Immature natural killer cell (primary cell): ENCODE measurements around the gene LIN7A. TPM values are rescaled to one million over a fixed set of nuclear protein-coding genes. Genes with fewer than 3 reads are reported as not detected.

ENCODE experiments used
- DNase-seq, 3 donors: peaks; one replicate each; pipeline ENCODE4 v3.0.0; 2022; ENCODE audit warnings: mixed read lengths in 1 of 3
- H3K27ac Mint-ChIP-seq, 6 donors: one replicate each; pipeline ENCODE4 v1.8.0; 2020; ENCODE audit warnings: mixed read lengths in 6 of 6, mild to moderate bottlenecking in 5 of 6, inconsistent platforms in 4 of 6, moderate library complexity in 3 of 6
- H3K27me3 Mint-ChIP-seq, 3 donors: one replicate each; pipeline ENCODE4 v1.8.0; 2020 to 2021; ENCODE audit warnings: low read depth in 3 of 3, mild to moderate bottlenecking in 3 of 3, mixed read lengths in 3 of 3, moderate library complexity in 3 of 3, inconsistent platforms in 1 of 3
- H3K36me3 Mint-ChIP-seq, 3 donors: one replicate each; pipeline ENCODE4 v1.8.0; 2020; ENCODE audit warnings: mixed read lengths in 3 of 3, inconsistent platforms in 2 of 3, mild to moderate bottlenecking in 2 of 3
- H3K4me1 Mint-ChIP-seq, 2 donors: one replicate each; pipeline ENCODE4 v1.8.0; 2020; ENCODE audit warnings: inconsistent platforms in 2 of 2, mild to moderate bottlenecking in 2 of 2, mixed read lengths in 2 of 2, moderate library complexity in 1 of 2
- H3K4me3 Mint-ChIP-seq, 5 donors: one replicate each; pipeline ENCODE4 v1.8.0; 2020; ENCODE audit warnings: mild to moderate bottlenecking in 5 of 5, mixed read lengths in 5 of 5, inconsistent platforms in 3 of 5, moderate library complexity in 3 of 5
- H3K9me3 Mint-ChIP-seq, 6 donors: one replicate each; pipeline ENCODE4 v1.8.0; 2020; ENCODE audit warnings: mild to moderate bottlenecking in 6 of 6, mixed read lengths in 6 of 6, inconsistent platforms in 4 of 6, moderate library complexity in 3 of 6
- polyA plus RNA-seq, 3 donors: library from polyadenylated mRNA; unstranded; fragments of 300-500 nt; fragmentation: Illumina TruSeq; gene quantifications; one replicate each; pipeline ENCODE4 v1.2.3, GENCODE V29; 2021

The LIN7A gene
- polyA plus RNA-seq, 3 donors from 2014 or later: 0.35 TPM; not detected in 2

- Mint-ChIP-seq H3K27me3 (peaks cover 0 to 2% (median 0%) of the 10 kb centered on the region in 3 donors), H3K4me1 (no peaks in the 10 kb centered on the region), H3K36me3 (no peaks in the 10 kb centered on the region), H3K27ac (no peak overlapping the region), H3K4me3 (no peak overlapping the region), H3K9me3 (peaks cover 0 to 8% (median 4%) of the 10 kb centered on the region in 6 donors)
- no peak for DNase-seq
Observed at GRCh38 chr12:80837342-80837978, 100.3 kb downstream of the LIN7A start.

GRCh38 chr12:80834724-80835123 lies 103.0 kb downstream of the LIN7A start:
- Mint-ChIP-seq H3K4me3 (no peak overlapping the region), H3K36me3 (no peaks in the 10 kb centered on the region), H3K9me3 (peaks cover 0 to 12% (median 5%) of the 10 kb centered on the region in 6 donors)

DNA sequence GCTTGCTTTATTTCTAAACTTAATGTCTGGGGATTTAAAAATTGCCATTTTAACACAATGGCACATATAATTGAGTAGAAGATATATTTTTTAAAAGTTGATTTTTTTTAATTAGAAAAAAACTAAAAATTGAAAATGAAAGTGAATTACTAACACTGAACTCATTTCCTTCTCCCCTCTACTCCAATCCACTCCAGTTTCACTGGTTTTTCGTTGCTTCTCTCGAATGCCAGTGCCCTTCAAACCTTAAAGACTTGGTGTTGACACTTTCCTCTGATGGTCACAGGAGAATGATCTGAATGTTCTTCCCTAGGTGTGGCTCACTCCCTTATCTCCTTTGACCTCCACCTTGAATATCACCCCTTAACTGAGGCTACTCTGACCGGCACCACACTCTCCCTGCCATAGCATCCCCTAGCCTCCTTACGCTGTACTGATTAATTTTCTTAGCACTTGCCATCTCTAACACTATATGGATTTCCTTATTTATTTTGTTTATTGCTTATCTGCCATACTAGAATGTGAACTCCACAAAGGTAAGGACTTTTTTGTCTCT lies 107.1 kb downstream of the LIN7A start:
- H3K27me3 Mint-ChIP-seq: peaks cover 0 to 2% (median 0%) of the 10 kb centered on the region in 3 donors
- H3K36me3 Mint-ChIP-seq: no peaks in the 10 kb centered on the region
- no peak overlapping the region for H3K4me3 Mint-ChIP-seq
- H3K9me3 Mint-ChIP-seq: peaks cover 0 to 14% (median 5%) of the 10 kb centered on the region in 6 donors
- no peak overlapping the region for H3K27ac Mint-ChIP-seq
- H3K4me1 Mint-ChIP-seq: no peaks in the 10 kb centered on the region
- DNase-seq: no peak

More at GRCh38 chr12:80834724-80835123, 103.0 kb downstream of the LIN7A start:
- Mint-ChIP-seq H3K27me3 (peaks cover 0 to 2% (median 0%) of the 10 kb centered on the region in 3 donors), H3K27ac (no peak overlapping the region), H3K4me1 (no peaks in the 10 kb centered on the region)
- no peak for DNase-seq

- DNase-seq: no peak
- Mint-ChIP-seq H3K4me3 (no peak overlapping the region), H3K27ac (no peak overlapping the region), H3K4me1 (no peaks in the 10 kb centered on the region), H3K9me3 (peaks cover 0 to 14% (median 5%) of the 10 kb centered on the region in 6 donors), H3K27me3 (peaks cover 0 to 2% (median 0%) of the 10 kb centered on the region in 3 donors), H3K36me3 (no peaks in the 10 kb centered on the region)
Observed at GRCh38 chr12:80829767-80830166, 108.0 kb downstream of the LIN7A start.

DNA sequence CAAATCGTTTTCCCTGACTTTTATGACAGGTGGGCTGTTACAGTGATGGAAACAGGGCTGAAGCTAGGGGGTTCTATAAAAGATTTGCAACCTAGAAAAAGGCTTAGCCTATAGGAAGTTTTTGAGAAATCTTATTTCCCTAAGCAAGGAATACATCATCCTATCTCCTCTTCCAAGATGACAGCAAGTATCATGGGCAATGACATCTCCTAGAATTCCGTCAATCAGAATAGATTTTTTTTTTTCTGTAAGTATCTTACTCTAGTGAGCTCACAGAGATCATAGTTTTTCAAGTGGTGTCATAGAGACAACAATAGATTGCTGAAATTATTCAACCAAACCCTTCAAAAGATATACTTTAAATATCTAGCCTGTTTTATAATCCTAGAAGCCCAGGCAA lies 112.2 kb downstream of the LIN7A start:
- no peak overlapping the region for H3K27ac Mint-ChIP-seq
- H3K27me3 Mint-ChIP-seq: no peaks in the 10 kb centered on the region
- H3K9me3 Mint-ChIP-seq: peaks cover 0 to 9% (median 3%) of the 10 kb centered on the region in 6 donors
- no peak overlapping the region for H3K4me3 Mint-ChIP-seq
- no peaks in the 10 kb centered on the region for H3K36me3 Mint-ChIP-seq
- H3K4me1 Mint-ChIP-seq: no peaks in the 10 kb centered on the region
- DNase-seq: no peak

DNA sequence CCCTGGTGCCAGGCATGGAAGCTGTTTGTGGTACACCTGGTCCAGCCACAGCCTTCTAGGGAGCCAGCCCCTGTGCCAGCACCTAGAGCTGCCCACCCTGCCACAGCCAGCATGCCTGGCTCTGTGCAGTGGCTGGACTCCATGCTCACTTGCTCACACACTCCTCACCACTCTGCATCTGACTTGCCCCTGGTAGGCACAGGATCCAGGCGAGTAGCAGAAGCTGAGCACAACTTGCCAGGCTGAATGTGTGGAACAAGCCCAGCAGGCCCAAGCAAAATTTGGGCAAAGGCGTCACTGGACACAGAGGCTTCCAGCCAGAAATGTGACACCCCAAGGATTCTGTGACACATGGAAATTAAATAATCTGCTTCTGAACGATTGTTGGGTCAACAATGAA lies 114.3 kb downstream of the LIN7A start:
- Mint-ChIP-seq H3K27ac (no peak overlapping the region), H3K4me1 (no peaks in the 10 kb centered on the region), H3K9me3 (peaks cover 0 to 8% (median 4%) of the 10 kb centered on the region in 6 donors), H3K4me3 (no peak overlapping the region), H3K36me3 (no peaks in the 10 kb centered on the region), H3K27me3 (no peaks in the 10 kb centered on the region)
- no peak for DNase-seq

GRCh38 chr12:80821513-80822000 lies 116.2 kb downstream of the LIN7A start:
- no peaks in the 10 kb centered on the region for H3K4me1 Mint-ChIP-seq
- no peak for DNase-seq
- H3K27ac Mint-ChIP-seq: no peak overlapping the region
- H3K36me3 Mint-ChIP-seq: no peaks in the 10 kb centered on the region
- no peak overlapping the region for H3K4me3 Mint-ChIP-seq
- H3K27me3 Mint-ChIP-seq: no peaks in the 10 kb centered on the region
- peaks cover 0 to 8% (median 4%) of the 10 kb centered on the region in 6 donors for H3K9me3 Mint-ChIP-seq

DNA sequence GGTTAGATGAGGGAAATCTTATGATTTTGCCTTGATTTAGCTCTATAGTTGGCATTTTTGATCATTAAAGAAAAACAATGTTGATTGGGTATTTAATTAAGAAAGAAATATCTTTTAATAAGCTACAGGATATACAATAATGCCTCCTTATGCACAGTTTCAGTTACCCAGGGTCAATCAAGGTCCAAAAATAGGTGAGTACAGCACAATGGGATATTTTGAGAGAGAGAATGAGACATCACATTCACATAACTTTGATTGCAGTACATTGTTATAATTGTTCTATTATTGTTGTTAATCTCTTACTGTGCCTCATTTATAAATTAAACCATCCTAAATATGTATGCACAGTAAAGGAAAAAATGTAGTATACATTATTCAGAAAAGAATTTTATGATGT lies 118.9 kb downstream of the LIN7A start:
- no peak overlapping the region for H3K27ac Mint-ChIP-seq
- no peak overlapping the region for H3K4me3 Mint-ChIP-seq
- H3K36me3 Mint-ChIP-seq: no peaks in the 10 kb centered on the region
- H3K4me1 Mint-ChIP-seq: no peaks in the 10 kb centered on the region
- no peaks in the 10 kb centered on the region for H3K27me3 Mint-ChIP-seq
- peaks cover 0 to 8% (median 4%) of the 10 kb centered on the region in 6 donors for H3K9me3 Mint-ChIP-seq
- no peak for DNase-seq

DNA sequence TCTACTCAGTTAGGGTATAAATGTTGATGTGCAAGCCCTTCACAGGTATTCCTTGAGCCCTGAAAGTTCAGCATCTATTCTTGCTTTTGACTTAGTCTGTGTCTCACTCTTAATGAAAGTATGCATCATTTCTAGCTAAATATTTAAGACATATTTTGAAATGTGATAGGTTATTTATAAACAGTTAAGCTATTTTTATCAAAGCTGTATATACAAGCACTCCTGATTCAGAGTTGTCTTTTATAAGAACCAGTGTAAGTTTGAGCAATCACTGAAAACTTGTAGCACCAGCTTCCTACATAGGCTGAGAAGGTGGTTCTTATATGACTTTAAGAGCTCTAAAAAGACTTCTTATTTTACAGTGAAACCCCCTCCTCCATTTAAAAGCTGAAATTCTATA lies 122.4 kb downstream of the LIN7A start:
- H3K4me1 Mint-ChIP-seq: no peaks in the 10 kb centered on the region
- no peak overlapping the region for H3K27ac Mint-ChIP-seq
- H3K36me3 Mint-ChIP-seq: no peaks in the 10 kb centered on the region
- no peaks in the 10 kb centered on the region for H3K27me3 Mint-ChIP-seq
- H3K4me3 Mint-ChIP-seq: no peak overlapping the region
- H3K9me3 Mint-ChIP-seq: peaks cover 0 to 9% (median 2%) of the 10 kb centered on the region in 6 donors
- no peak for DNase-seq

DNA sequence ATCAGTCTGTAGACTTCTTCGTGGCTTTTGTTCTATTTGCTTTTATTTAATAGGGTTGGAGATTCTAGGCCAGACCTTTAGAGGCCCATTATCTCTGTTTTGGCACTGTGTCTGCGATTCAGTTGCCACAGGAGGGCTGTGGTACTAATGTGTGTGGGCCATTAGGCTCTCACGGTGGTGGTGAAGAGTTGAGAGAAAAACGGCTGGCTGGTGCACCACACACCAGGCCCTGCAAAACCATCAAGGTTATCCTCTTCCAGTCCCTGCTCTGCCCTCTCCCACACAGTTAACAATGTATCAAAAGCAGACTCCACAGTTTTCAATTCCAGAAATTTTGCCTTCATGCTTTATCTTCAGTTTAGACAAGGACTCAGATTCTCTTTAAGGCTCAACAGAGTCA lies 123.3 kb downstream of the LIN7A start:
- DNase-seq: no peak
- Mint-ChIP-seq H3K4me3 (no peak overlapping the region), H3K9me3 (peaks cover 0 to 14% (median under 1%) of the 10 kb centered on the region in 6 donors), H3K27ac (no peak overlapping the region), H3K36me3 (no peaks in the 10 kb centered on the region), H3K27me3 (peaks cover 0 to 2% (median 0%) of the 10 kb centered on the region in 3 donors), H3K4me1 (no peaks in the 10 kb centered on the region)

DNA sequence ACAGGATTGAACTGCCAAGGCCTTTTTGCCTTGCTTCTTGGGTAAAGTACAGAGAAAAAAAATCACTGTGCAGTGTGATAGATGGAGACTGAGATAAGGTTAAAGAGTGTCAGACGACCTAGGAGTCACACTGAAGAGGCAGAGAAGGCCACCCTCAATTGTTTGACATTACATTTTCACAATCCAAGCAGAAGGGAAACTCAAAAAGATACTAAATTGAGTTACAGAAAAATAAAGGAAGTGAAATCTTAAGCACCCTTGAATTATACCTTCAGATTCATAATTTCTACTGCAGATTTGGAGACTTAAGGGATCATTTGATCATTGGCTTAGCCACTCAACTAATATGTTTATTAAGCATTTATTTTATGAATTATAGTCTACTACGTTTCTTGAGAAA lies 123.9 kb downstream of the LIN7A start:
- no peaks in the 10 kb centered on the region for H3K36me3 Mint-ChIP-seq
- H3K4me1 Mint-ChIP-seq: no peaks in the 10 kb centered on the region
- H3K4me3 Mint-ChIP-seq: no peak overlapping the region
- peaks cover 0 to 2% (median 1%) of the 10 kb centered on the region in 3 donors for H3K27me3 Mint-ChIP-seq
- no peak overlapping the region for H3K27ac Mint-ChIP-seq
- peaks cover 0 to 14% (median under 1%) of the 10 kb centered on the region in 6 donors for H3K9me3 Mint-ChIP-seq
- no peak for DNase-seq

GRCh38 chr12:80811957-80812708 lies 125.6 kb downstream of the LIN7A start:
- H3K36me3 Mint-ChIP-seq: no peaks in the 10 kb centered on the region
- H3K9me3 Mint-ChIP-seq: peaks cover 0 to 22% (median 4%) of the 10 kb centered on the region in 6 donors
- no peak overlapping the region for H3K4me3 Mint-ChIP-seq
- no peaks in the 10 kb centered on the region for H3K4me1 Mint-ChIP-seq
- peaks cover 0 to 2% (median 2%) of the 10 kb centered on the region in 3 donors for H3K27me3 Mint-ChIP-seq
- DNase-seq: no peak
- no peak overlapping the region for H3K27ac Mint-ChIP-seq

DNA sequence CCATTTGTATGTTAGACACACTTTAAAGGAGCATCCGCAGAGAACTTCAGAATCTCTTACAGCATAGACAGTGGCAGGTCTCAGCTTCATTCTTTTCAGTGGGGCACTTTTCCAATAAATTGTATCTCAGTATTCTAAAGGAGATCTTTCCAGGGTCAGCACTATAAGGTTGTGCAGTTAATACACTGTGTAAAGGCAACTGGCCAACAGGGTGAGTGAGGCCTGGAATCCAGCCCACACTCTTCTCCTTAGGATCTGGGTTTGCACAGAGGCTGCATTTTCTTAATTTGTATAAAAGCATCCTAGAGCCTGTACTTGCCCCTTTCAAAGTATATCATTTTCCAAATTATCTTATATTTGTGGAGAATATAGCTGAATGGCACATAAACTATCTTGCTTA lies 126.9 kb downstream of the LIN7A start:
- Mint-ChIP-seq H3K27me3 (peaks cover 0 to 2% (median 2%) of the 10 kb centered on the region in 3 donors), H3K4me1 (no peaks in the 10 kb centered on the region), H3K4me3 (no peak overlapping the region), H3K27ac (no peak overlapping the region), H3K36me3 (no peaks in the 10 kb centered on the region), H3K9me3 (peaks cover 0 to 22% (median 4%) of the 10 kb centered on the region in 6 donors)
- no peak for DNase-seq
